WERI-Rb-1 (cell line): ENCODE data around the gene NCKAP1.
A peak's percentile ranks its signal among the peaks of the same experiment; 100 is the strongest.

ENCODE experiments used
- DNase-seq: peaks from one replicate; pipeline ENCODE4 v3.0.0-alpha.2; 2020
- H3K27ac ChIP-seq: fragments of 250-450 bp; sonication (Bioruptor Pico); 2 replicates; pipeline ENCODE4 v1.5.1; 2020; ENCODE audit warnings: mild to moderate bottlenecking, moderate library complexity
- H3K27me3 ChIP-seq: fragments of 250-450 bp; sonication (Bioruptor Pico); 2 replicates; pipeline ENCODE4 v1.5.1; 2021; ENCODE audit warnings: mild to moderate bottlenecking, low read depth, moderate library complexity; ENCODE audit not compliant: insufficient read depth, severe bottlenecking
- H3K36me3 ChIP-seq: fragments of 250-450 bp; sonication (Bioruptor Pico); 2 replicates; pipeline ENCODE4 v1.5.1; 2020; ENCODE audit warnings: mild to moderate bottlenecking, moderate library complexity
- H3K4me3 ChIP-seq: 2 replicates; pipeline ENCODE4 v1.5.1; 2011; ENCODE audit warnings: low read depth, mild to moderate bottlenecking, control low read depth, low read length
- H3K9me3 ChIP-seq: fragments of 250-450 bp; sonication (Bioruptor Pico); 2 replicates; pipeline ENCODE4 v1.5.1; 2021; ENCODE audit warnings: mild to moderate bottlenecking, moderate library complexity; ENCODE audit not compliant: severe bottlenecking
- CTCF ChIP-seq: IDR thresholded peaks from 2 replicates; pipeline ENCODE4 v1.5.1; 2011; ENCODE audit warnings: low read depth, mild to moderate bottlenecking, control low read depth, inconsistent platforms, low read length

The NCKAP1 gene

GRCh38 chr2:183040604-183041003, 2.3 kb upstream of the NCKAP1 start:
- no peak overlapping the region for H3K4me3 ChIP-seq
- H3K36me3 ChIP-seq = peaks cover 5% of the 10 kb centered on the region
- H3K9me3 ChIP-seq = peaks cover 3% of the 10 kb centered on the region
- no peak for TF ChIP-seq CTCF
- no peaks in the 10 kb centered on the region for H3K27me3 ChIP-seq
- no peak for DNase-seq
- no peak overlapping the region for H3K27ac ChIP-seq

GRCh38 chr2:183037553-183038340, 510 bp downstream of the NCKAP1 start:
- Histone ChIP-seq H3K27me3 (no peaks in the 10 kb centered on the region), H3K9me3 (peaks cover 3% of the 10 kb centered on the region), H3K36me3 (peaks cover 5% of the 10 kb centered on the region), H3K27ac (peak overlapping the region; percentile 93), H3K4me3 (peak overlapping the region; percentile 71)
- DNase-seq = peak; percentile 44
- TF ChIP-seq CTCF = no peak

GRCh38 chr2:183037074-183037552, 1.1 kb downstream of the NCKAP1 start:
- H3K36me3 ChIP-seq = peaks cover 5% of the 10 kb centered on the region
- H3K9me3 ChIP-seq = peaks cover 3% of the 10 kb centered on the region
- H3K27ac ChIP-seq = peak overlapping the region; percentile 93
- TF ChIP-seq CTCF = no peak
- H3K27me3 ChIP-seq = no peaks in the 10 kb centered on the region
- DNase-seq = no peak
- H3K4me3 ChIP-seq = peak overlapping the region; percentile 71

- no peak for TF ChIP-seq CTCF
- H3K27me3 ChIP-seq = no peaks in the 10 kb centered on the region
- peaks cover 3% of the 10 kb centered on the region for H3K9me3 ChIP-seq
- peaks cover 5% of the 10 kb centered on the region for H3K36me3 ChIP-seq
- H3K27ac ChIP-seq = no peak overlapping the region
- no peak for DNase-seq
- no peak overlapping the region; the same call in 1 of the 2 replicates for H3K4me3 ChIP-seq
These were observed 2.1 kb downstream of the NCKAP1 start for GRCh38 chr2:183035954-183036669.

- no peaks in the 10 kb centered on the region for H3K27me3 ChIP-seq
- peaks cover 3% of the 10 kb centered on the region for H3K9me3 ChIP-seq
- TF ChIP-seq CTCF = no peak
- H3K27ac ChIP-seq = no peak overlapping the region
- H3K4me3 ChIP-seq = no peak overlapping the region
- no peak for DNase-seq
- H3K36me3 ChIP-seq = peaks cover 5% of the 10 kb centered on the region
These were observed 2.8 kb downstream of the NCKAP1 start for GRCh38 chr2:183035298-183035953.
